DOHH2 (cell line): ENCODE measurements around the gene CDH6.

Experiments used
- H3F3A ChIP-seq: fragments of 200-600 bp; sonication (generic), shearing (Covaris generic); 2 replicates; pipeline ENCODE4 v1.6.0; 2016; ENCODE audit warnings: antibody characterized with exemption, mild to moderate bottlenecking; ENCODE audit not compliant: control insufficient read depth, insufficient read depth
- H3K27ac ChIP-seq: fragments of 200-600 bp; sonication (generic); 2 replicates; pipeline ENCODE4 v1.5.1; 2014; ENCODE audit warnings: low read depth, mild to moderate bottlenecking, low read length, moderate library complexity
- H3K27me3 ChIP-seq: fragments of 200-600 bp; sonication (generic); 2 replicates; pipeline ENCODE4 v1.6.1; 2014; ENCODE audit warnings: mild to moderate bottlenecking, low read length, mixed read lengths; ENCODE audit not compliant: control insufficient read depth
- H3K36me3 ChIP-seq: fragments of 200-600 bp; sonication (generic); 2 replicates; pipeline ENCODE4 v1.6.1; 2014; ENCODE audit warnings: mild to moderate bottlenecking, low read length, moderate library complexity, mixed read lengths; ENCODE audit not compliant: control insufficient read depth
- H3K4me1 ChIP-seq: fragments of 200-600 bp; sonication (generic); 2 replicates; pipeline ENCODE4 v1.6.1; 2014; ENCODE audit warnings: mild to moderate bottlenecking, low read length, mixed read lengths; ENCODE audit not compliant: control insufficient read depth
- H3K4me2 ChIP-seq: fragments of 200-600 bp; sonication (generic); 2 replicates; pipeline ENCODE4 v1.6.0; 2014; ENCODE audit warnings: mild to moderate bottlenecking, low read length, moderate library complexity
- H3K4me3 ChIP-seq: fragments of 200-600 bp; sonication (generic); 2 replicates; pipeline ENCODE4 v1.5.1; 2014; ENCODE audit warnings: mild to moderate bottlenecking, low read length, mixed read lengths
- H3K79me2 ChIP-seq: fragments of 200-600 bp; sonication (generic); 2 replicates; pipeline ENCODE4 v1.6.1; 2014; ENCODE audit warnings: mild to moderate bottlenecking, low read length, mixed read lengths; ENCODE audit not compliant: control insufficient read depth
- H3K9me2 ChIP-seq: fragments of 200-600 bp; sonication (generic); replicated peaks from 2 replicates; pipeline ENCODE4 v1.6.1; 2014; ENCODE audit warnings: mild to moderate bottlenecking, low read length, mixed read lengths; ENCODE audit not compliant: control insufficient read depth
- H3K9me3 ChIP-seq: fragments of 200-600 bp; sonication (generic); 2 replicates; pipeline ENCODE4 v1.6.1; 2014; ENCODE audit warnings: antibody characterized with exemption, low read length, mixed read lengths; ENCODE audit not compliant: control insufficient read depth, insufficient read depth
- H4K20me1 ChIP-seq: fragments of 200-600 bp; sonication (generic); 2 replicates; pipeline ENCODE4 v1.6.0; 2014; ENCODE audit warnings: low read depth, mild to moderate bottlenecking, antibody characterized with exemption, low read length, moderate library complexity; ENCODE audit not compliant: control insufficient read depth, insufficient read depth
- CTCF ChIP-seq: fragments of 200-600 bp; sonication (generic); IDR thresholded peaks from one replicate; pipeline ENCODE4 v1.5.1; 2014; ENCODE audit warnings: antibody characterized with exemption, mild to moderate bottlenecking, low read depth, low read length; ENCODE audit not compliant: poor library complexity, severe bottlenecking
- EZH2phosphoT487 ChIP-seq: fragments of 200-600 bp; sonication (generic); IDR thresholded peaks from 2 replicates; pipeline ENCODE4 v1.6.1; 2017; ENCODE audit warnings: borderline replicate concordance, mild to moderate bottlenecking, antibody characterized with exemption, low read length, moderate library complexity, mixed read lengths

Gene CDH6

GRCh38 chr5:31300501-31300900 lies 107.0 kb downstream of the CDH6 start:
- no peaks in the 10 kb centered on the region for H3K36me3 ChIP-seq
- no peaks in the 10 kb centered on the region for H3F3A ChIP-seq
- H4K20me1 ChIP-seq: no peaks in the 10 kb centered on the region
- H3K79me2 ChIP-seq: no peaks in the 10 kb centered on the region
- no peak overlapping the region for H3K27ac ChIP-seq
- no peaks in the 10 kb centered on the region for H3K9me2 ChIP-seq
- H3K9me3 ChIP-seq: no peaks in the 10 kb centered on the region
- no peak overlapping the region for H3K4me2 ChIP-seq
- no peaks in the 10 kb centered on the region for H3K4me1 ChIP-seq
- no peak overlapping the region for H3K4me3 ChIP-seq
- no peak for TF ChIP-seq EZH2phosphoT487
- H3K27me3 ChIP-seq: peaks cover 7% of the 10 kb centered on the region

GRCh38 chr5:31301833-31302232 lies 108.3 kb downstream of the CDH6 start:
- no peaks in the 10 kb centered on the region for H3F3A ChIP-seq
- H3K9me2 ChIP-seq: no peaks in the 10 kb centered on the region
- H3K4me2 ChIP-seq: no peak overlapping the region
- H3K36me3 ChIP-seq: no peaks in the 10 kb centered on the region
- no peak overlapping the region for H3K27ac ChIP-seq
- no peaks in the 10 kb centered on the region for H3K79me2 ChIP-seq
- no peaks in the 10 kb centered on the region for H4K20me1 ChIP-seq
- peaks cover 6% of the 10 kb centered on the region for H3K27me3 ChIP-seq
- TF ChIP-seq CTCF (no peak), EZH2phosphoT487 (no peak)
- H3K4me1 ChIP-seq: no peaks in the 10 kb centered on the region
- no peak overlapping the region for H3K4me3 ChIP-seq
- H3K9me3 ChIP-seq: no peaks in the 10 kb centered on the region

- H3K4me1 ChIP-seq: no peaks in the 10 kb centered on the region
- no peaks in the 10 kb centered on the region for H3K9me2 ChIP-seq
- H3K27ac ChIP-seq: no peak overlapping the region
- no peak overlapping the region for H3K4me2 ChIP-seq
- no peak for TF ChIP-seq CTCF
- TF ChIP-seq EZH2phosphoT487: no peak
- H3F3A ChIP-seq: no peaks in the 10 kb centered on the region
- no peaks in the 10 kb centered on the region for H3K79me2 ChIP-seq
- no peaks in the 10 kb centered on the region for H3K36me3 ChIP-seq
- H3K4me3 ChIP-seq: no peak overlapping the region
- no peaks in the 10 kb centered on the region for H3K9me3 ChIP-seq
- H3K27me3 ChIP-seq: no peaks in the 10 kb centered on the region
- H4K20me1 ChIP-seq: no peaks in the 10 kb centered on the region
Observed at GRCh38 chr5:31303688-31304087, 110.2 kb downstream of the CDH6 start.

GRCh38 chr5:31317665-31318064 lies 124.2 kb downstream of the CDH6 start:
- Histone ChIP-seq H3K79me2 (no peaks in the 10 kb centered on the region), H3K27ac (no peak overlapping the region), H3K4me2 (no peak overlapping the region), H3K27me3 (no peaks in the 10 kb centered on the region), H3K36me3 (no peaks in the 10 kb centered on the region), H3K4me1 (no peaks in the 10 kb centered on the region), H3K9me2 (no peaks in the 10 kb centered on the region), H4K20me1 (no peaks in the 10 kb centered on the region), H3F3A (no peaks in the 10 kb centered on the region), H3K9me3 (no peaks in the 10 kb centered on the region), H3K4me3 (no peak overlapping the region)
- TF ChIP-seq EZH2phosphoT487 (no peak), CTCF (no peak)
